ENCODE results near the gene SLC6A17. TPM values are rescaled to one million over a fixed set of nuclear protein-coding genes. Genes with fewer than 3 reads are reported as not detected.

SLC6A17 gene
- total and polyA plus RNA-seq, 2 donors (not counting 3 experiments of a cell fraction or from before 2014, with no cell fraction given) = 0.03 TPM; not detected in 1

DNA sequence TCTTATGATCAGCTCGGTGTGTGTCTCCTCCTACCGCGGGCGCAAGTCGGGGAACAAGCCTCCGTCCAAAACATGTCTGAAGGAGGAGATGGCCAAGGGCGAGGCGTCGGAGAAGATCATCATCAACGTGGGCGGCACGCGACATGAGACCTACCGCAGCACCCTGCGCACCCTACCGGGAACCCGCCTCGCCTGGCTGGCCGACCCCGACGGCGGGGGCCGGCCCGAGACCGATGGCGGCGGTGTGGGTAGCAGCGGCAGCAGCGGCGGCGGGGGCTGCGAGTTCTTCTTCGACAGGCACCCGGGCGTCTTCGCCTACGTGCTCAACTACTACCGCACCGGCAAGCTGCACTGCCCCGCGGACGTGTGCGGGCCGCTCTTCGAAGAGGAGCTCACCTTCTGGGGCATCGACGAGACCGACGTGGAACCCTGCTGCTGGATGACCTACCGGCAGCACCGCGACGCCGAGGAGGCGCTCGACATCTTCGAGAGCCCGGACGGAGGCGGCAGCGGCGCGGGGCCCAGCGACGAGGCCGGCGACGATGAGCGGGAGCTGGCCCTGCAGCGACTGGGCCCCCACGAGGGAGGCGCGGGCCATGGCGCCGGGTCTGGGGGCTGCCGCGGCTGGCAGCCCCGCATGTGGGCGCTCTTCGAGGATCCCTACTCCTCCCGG, 61.3 kb downstream of the SLC6A17 start:
- H2AFZ ChIP-seq (ENCODE audit: low read depth, low read length) = peak overlapping the region; percentile 85
- intact Hi-C loops (cut with micrococcal nuclease) (loop anchor here (10.0 kb wide), 1 partner anchor 53 kb away; no protein-coding TSS in a partner anchor), dilution Hi-C loops (cut with MboI; ENCODE audit: extremely low pct_ligation_motif_present, low sequenced_read_pairs) (no loop called here)
- FAIRE-seq (no peak), DNase-seq (ENCODE audit: low read depth, low spot score) (peak; percentile 16)
- H3K9ac ChIP-seq (replicated peaks; ENCODE audit: extremely low read depth, insufficient read depth, low read length) = no peak overlapping the region
- no peaks in the 10 kb centered on the region for H4K20me1 ChIP-seq (replicated peaks; ENCODE audit: control insufficient read depth, extremely low read depth, insufficient read depth, low read length)
- CTCF ChIA-PET = interaction anchor here (1.1 to 18.2 kb wide), 7 partner anchors 8 to 285 kb away, joined by 4 to 1577 read pairs (median 80); partner anchors contain the start of gene RBM15
- no peaks in the 10 kb centered on the region for H3K36me3 ChIP-seq (ENCODE audit: control insufficient read depth in 2 of 2, extremely low read depth in 1 of 2, insufficient read depth in 2 of 2, low read length in 2 of 2)
- BruUV-seq (replicated peaks) = no TSS peak
- H3K79me2 ChIP-seq (ENCODE audit: control insufficient read depth, insufficient read depth, low read length) = no peaks in the 10 kb centered on the region
- no peaks in the 10 kb centered on the region for H3K9me1 ChIP-seq (replicated peaks; ENCODE audit: control insufficient read depth, extremely low read depth, insufficient read depth, low read length)
- peak overlapping the region; percentile 43 to 65 (median 61) for H3K4me3 ChIP-seq (replicated peaks in 1 of 3; ENCODE audit: insufficient read depth in 1 of 3, low read depth in 1 of 3, low read length in 3 of 3)
- peaks cover 0 to 6% of the 10 kb centered on the region in 2 experiments for H3K27me3 ChIP-seq (ENCODE audit: control insufficient read depth in 2 of 2, insufficient read depth in 2 of 2, low read length in 2 of 2)
- H3K9me3 ChIP-seq (replicated peaks; ENCODE audit: control insufficient read depth, insufficient read depth, low read length) = no peaks in the 10 kb centered on the region
- POLR2A ChIA-PET = no interaction called here
- no peak overlapping the region for H3K27ac ChIP-seq (ENCODE audit: insufficient read depth, low read depth, low read length)
- TF ChIP-seq, protein P1, sequence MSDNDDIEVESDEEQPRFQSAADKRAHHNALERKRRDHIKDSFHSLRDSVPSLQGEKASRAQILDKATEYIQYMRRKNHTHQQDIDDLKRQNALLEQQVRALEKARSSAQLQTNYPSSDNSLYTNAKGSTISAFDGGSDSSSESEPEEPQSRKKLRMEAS (IDR thresholded peaks at IDR 0.05; ENCODE audit: insufficient read depth, insufficient read length) = no peak
- TF ChIP-seq JUN (IDR thresholded peaks at IDR 0.05; ENCODE audit: borderline replicate concordance, insufficient read depth, insufficient read length, low read depth) (no peak), POLR2A (IDR thresholded peaks at IDR 0.05; ENCODE audit: low read depth, low read length) (no peak), FOS (IDR thresholded peaks at IDR 0.05; ENCODE audit: borderline replicate concordance, insufficient read depth, low read length) (no peak), GATA2 (IDR thresholded peaks at IDR 0.05; ENCODE audit: insufficient read depth, insufficient read length, low read depth, low read length) (no peak), POLR2AphosphoS5 (IDR thresholded peaks at IDR 0.05; ENCODE audit: insufficient read depth, low read depth, low read length) (no peak), EZH2 (IDR thresholded peaks at IDR 0.05; ENCODE audit: borderline replicate concordance, low read depth, low read length, severe bottlenecking) (peak; percentile 91), MYC (IDR thresholded peaks at IDR 0.05; ENCODE audit: low read depth, low read length) (no peak)
- TF ChIP-seq, protein P2, sequence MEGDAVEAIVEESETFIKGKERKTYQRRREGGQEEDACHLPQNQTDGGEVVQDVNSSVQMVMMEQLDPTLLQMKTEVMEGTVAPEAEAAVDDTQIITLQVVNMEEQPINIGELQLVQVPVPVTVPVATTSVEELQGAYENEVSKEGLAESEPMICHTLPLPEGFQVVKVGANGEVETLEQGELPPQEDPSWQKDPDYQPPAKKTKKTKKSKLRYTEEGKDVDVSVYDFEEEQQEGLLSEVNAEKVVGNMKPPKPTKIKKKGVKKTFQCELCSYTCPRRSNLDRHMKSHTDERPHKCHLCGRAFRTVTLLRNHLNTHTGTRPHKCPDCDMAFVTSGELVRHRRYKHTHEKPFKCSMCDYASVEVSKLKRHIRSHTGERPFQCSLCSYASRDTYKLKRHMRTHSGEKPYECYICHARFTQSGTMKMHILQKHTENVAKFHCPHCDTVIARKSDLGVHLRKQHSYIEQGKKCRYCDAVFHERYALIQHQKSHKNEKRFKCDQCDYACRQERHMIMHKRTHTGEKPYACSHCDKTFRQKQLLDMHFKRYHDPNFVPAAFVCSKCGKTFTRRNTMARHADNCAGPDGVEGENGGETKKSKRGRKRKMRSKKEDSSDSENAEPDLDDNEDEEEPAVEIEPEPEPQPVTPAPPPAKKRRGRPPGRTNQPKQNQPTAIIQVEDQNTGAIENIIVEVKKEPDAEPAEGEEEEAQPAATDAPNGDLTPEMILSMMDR (IDR thresholded peaks at IDR 0.05; ENCODE audit: extremely low read depth in 1 of 2, insufficient read depth in 1 of 2, low read depth in 1 of 2, low read length in 2 of 2) = peak in 1 of 2 donors; percentile 1
- H3K4me2 ChIP-seq (ENCODE audit: insufficient read depth, low read length) = peak overlapping the region; percentile 57
- H3K4me1 ChIP-seq (ENCODE audit: control insufficient read depth, extremely low read depth, insufficient read depth, low read length) = peaks cover 5% of the 10 kb centered on the region
